Mammary epithelial cell (primary cell): ENCODE data around the gene FRMD8.

ENCODE experiments used
- EZH2 ChIP-seq: IDR thresholded peaks from 2 replicates; pipeline ENCODE4 v1.6.1; 2012; ENCODE audit warnings: low read length, inconsistent platforms, borderline replicate concordance
- TF ChIP-seq, protein P1 (sequence below), 2 donors: IDR thresholded peaks in 1 of 2; conservative IDR thresholded peaks in 1 of 2; 2 replicates each; pipeline ENCODE4 v1.5.1; 2011 to 2012; ENCODE audit warnings: inconsistent platforms in 2 of 2, low read length in 2 of 2, mild to moderate bottlenecking in 2 of 2, control low read depth in 1 of 2, low read depth in 1 of 2; ENCODE audit not compliant: insufficient read depth in 1 of 2; ENCODE audit errors: extremely low read depth in 1 of 2

DNA sequence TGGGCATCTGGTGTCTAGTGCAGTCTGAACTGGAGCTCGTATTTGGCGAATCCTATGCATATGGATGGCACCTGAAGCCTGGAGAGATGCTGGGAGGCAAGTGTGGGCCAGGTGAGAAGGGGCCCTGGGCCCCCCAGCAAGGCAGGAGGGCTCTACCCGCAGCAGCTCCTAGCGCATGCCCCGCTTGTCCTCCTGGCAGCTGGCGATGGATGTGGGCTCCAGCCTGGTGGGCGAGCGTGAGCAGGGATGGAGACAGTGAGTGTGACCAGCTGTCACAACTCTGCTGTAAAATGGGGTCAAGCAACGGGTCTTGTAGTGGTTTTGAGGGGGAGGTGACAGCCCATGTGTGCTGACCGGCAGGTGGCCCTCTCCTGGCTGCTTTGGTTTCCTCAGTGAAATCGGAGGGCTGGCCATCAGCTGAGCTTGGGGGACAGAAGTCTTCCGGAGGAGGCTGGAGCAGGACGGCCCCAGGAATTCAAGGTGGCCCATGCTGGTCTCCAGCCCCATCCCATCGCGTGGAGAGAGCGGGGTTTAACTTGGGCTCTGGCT, 12.0 kb downstream of the FRMD8 start:
- TF ChIP-seq, protein P1, sequence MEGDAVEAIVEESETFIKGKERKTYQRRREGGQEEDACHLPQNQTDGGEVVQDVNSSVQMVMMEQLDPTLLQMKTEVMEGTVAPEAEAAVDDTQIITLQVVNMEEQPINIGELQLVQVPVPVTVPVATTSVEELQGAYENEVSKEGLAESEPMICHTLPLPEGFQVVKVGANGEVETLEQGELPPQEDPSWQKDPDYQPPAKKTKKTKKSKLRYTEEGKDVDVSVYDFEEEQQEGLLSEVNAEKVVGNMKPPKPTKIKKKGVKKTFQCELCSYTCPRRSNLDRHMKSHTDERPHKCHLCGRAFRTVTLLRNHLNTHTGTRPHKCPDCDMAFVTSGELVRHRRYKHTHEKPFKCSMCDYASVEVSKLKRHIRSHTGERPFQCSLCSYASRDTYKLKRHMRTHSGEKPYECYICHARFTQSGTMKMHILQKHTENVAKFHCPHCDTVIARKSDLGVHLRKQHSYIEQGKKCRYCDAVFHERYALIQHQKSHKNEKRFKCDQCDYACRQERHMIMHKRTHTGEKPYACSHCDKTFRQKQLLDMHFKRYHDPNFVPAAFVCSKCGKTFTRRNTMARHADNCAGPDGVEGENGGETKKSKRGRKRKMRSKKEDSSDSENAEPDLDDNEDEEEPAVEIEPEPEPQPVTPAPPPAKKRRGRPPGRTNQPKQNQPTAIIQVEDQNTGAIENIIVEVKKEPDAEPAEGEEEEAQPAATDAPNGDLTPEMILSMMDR (conservative IDR thresholded peaks at IDR 0.05 in 1 of 2, IDR thresholded peaks at IDR 0.05 in 1 of 2; ENCODE audit: extremely low read depth in 1 of 2, insufficient read depth in 1 of 2, low read depth in 1 of 2, low read length in 2 of 2) = no peak
- TF ChIP-seq EZH2 = no peak
